ENCODE data around the gene RTP3. TPM values are rescaled to one million over a fixed set of nuclear protein-coding genes. Genes with fewer than 3 reads are reported as not detected.

Gene RTP3
- total and polyA plus RNA-seq, 2 donors (not counting 1 experiment from before 2014, with no cell fraction given), result not detected

- H3K9me3 Mint-ChIP-seq (ENCODE audit: insufficient read depth), result no peaks in the 10 kb centered on the region
- Histone ChIP-seq H3K36me3 (replicated peaks in 1 of 2; ENCODE audit: control extremely low read depth in 1 of 2, control insufficient read depth in 1 of 2, extremely low read depth in 1 of 2, insufficient read depth in 2 of 2, low read length in 1 of 2) (no peaks in the 10 kb centered on the region), H3K9me3 (ENCODE audit: control extremely low read depth in 1 of 3, control insufficient read depth in 2 of 3, insufficient read depth in 1 of 3, low read length in 2 of 3) (no peaks in the 10 kb centered on the region), H3K79me2 (ENCODE audit: control insufficient read depth, insufficient read depth, low read length) (no peaks in the 10 kb centered on the region), H3K4me3 (ENCODE audit: control extremely low read depth in 1 of 5, extremely low read depth in 1 of 5, insufficient read depth in 1 of 5, low read depth in 2 of 5, low read length in 4 of 5) (no peak overlapping the region), H3K27ac (ENCODE audit: low read length in 2 of 2) (no peak overlapping the region), H3K9ac (ENCODE audit: low read length) (no peak overlapping the region), H3K4me1 (ENCODE audit: control insufficient read depth in 2 of 2, insufficient read depth in 2 of 2, low read length in 2 of 2) (no peaks in the 10 kb centered on the region), H4K20me1 (ENCODE audit: control insufficient read depth, insufficient read depth, low read length, poor library complexity, severe bottlenecking) (no peaks in the 10 kb centered on the region), H3K4me2 (replicated peaks; ENCODE audit: low read depth, low read length, poor library complexity, severe bottlenecking) (no peak overlapping the region), H2AFZ (ENCODE audit: insufficient read depth, low read depth, low read length, poor library complexity, severe bottlenecking) (no peak overlapping the region), H3K27me3 (replicated peaks in 1 of 4; ENCODE audit: control extremely low read depth in 1 of 4, control insufficient read depth in 3 of 4, insufficient read depth in 4 of 4, low read length in 3 of 4) (no peaks in the 10 kb centered on the region)
- no peak overlapping the region for H3K4me3 Mint-ChIP-seq
- intact Hi-C loops (cut with micrococcal nuclease), result no loop called here
- no peak for TF ChIP-seq EZH2 (IDR thresholded peaks at IDR 0.05; ENCODE audit: borderline replicate concordance, insufficient read depth, low read depth, low read length, poor library complexity, severe bottlenecking)
- no peak for TF ChIP-seq CTCF (IDR thresholded peaks at IDR 0.05)
- H3K27ac Mint-ChIP-seq, result no peak overlapping the region
- WGBS (ENCODE audit: insufficient coverage), result no CpG with 5 or more reads among the region's 7 CpGs
- DNase-seq (no peak), ATAC-seq (ENCODE audit: low read depth) (no peak)
- ChIA-PET CTCF (interaction anchor here (0.9 to 2.0 kb wide), 3 partner anchors 27 to 113 kb away, joined by 3 to 7 read pairs (median 3); no protein-coding TSS in a partner anchor), POLR2A (no interaction called here)
- no peaks in the 10 kb centered on the region for H3K4me1 Mint-ChIP-seq
- peaks cover 3% of the 10 kb centered on the region for H3K27me3 Mint-ChIP-seq
These were observed 19.4 kb downstream of the RTP3 start for GRCh38 chr3:46517016-46517783.

DNA sequence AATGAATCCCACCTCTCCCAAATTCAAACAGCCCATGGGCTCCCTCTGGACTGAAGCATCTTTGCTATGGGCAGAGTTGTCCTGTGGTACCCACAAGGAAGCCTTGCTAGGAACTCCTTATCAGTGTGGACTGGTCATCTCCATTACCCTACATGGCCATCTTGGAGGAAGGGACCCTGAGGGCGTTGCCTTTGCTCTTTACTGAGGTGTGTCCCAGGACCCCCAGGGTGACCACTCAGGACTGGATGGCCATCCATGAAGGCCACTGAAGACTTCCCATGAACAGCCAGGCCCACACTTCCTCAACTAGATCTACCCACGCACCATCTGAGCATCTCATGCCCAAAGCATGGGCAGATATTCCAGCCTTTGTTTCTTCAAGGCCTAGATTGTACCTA is 20.0 kb downstream of the RTP3 start:
- ChIA-PET CTCF (interaction anchor here (1.4 to 2.0 kb wide), 2 partner anchors 28 to 39 kb away, joined by 3 to 7 read pairs; no protein-coding TSS in a partner anchor), POLR2A (no interaction called here)
- 100% methylated on average over 2 of the region's 2 CpGs for WGBS (ENCODE audit: insufficient coverage)
- Histone ChIP-seq H3K9ac (ENCODE audit: low read length) (no peak overlapping the region), H3K27ac (ENCODE audit: low read length in 2 of 2) (no peak overlapping the region), H4K20me1 (ENCODE audit: control insufficient read depth, insufficient read depth, low read length, poor library complexity, severe bottlenecking) (no peaks in the 10 kb centered on the region), H3K4me2 (replicated peaks; ENCODE audit: low read depth, low read length, poor library complexity, severe bottlenecking) (no peak overlapping the region), H3K27me3 (replicated peaks in 1 of 4; ENCODE audit: control extremely low read depth in 1 of 4, control insufficient read depth in 3 of 4, insufficient read depth in 4 of 4, low read length in 3 of 4) (no peaks in the 10 kb centered on the region), H3K4me1 (ENCODE audit: control insufficient read depth in 2 of 2, insufficient read depth in 2 of 2, low read length in 2 of 2) (no peaks in the 10 kb centered on the region), H3K9me3 (ENCODE audit: control extremely low read depth in 1 of 3, control insufficient read depth in 2 of 3, insufficient read depth in 1 of 3, low read length in 2 of 3) (no peaks in the 10 kb centered on the region), H3K79me2 (ENCODE audit: control insufficient read depth, insufficient read depth, low read length) (no peaks in the 10 kb centered on the region), H2AFZ (ENCODE audit: insufficient read depth, low read depth, low read length, poor library complexity, severe bottlenecking) (no peak overlapping the region), H3K4me3 (ENCODE audit: control extremely low read depth in 1 of 5, extremely low read depth in 1 of 5, insufficient read depth in 1 of 5, low read depth in 2 of 5, low read length in 4 of 5) (no peak overlapping the region), H3K36me3 (replicated peaks in 1 of 2; ENCODE audit: control extremely low read depth in 1 of 2, control insufficient read depth in 1 of 2, extremely low read depth in 1 of 2, insufficient read depth in 2 of 2, low read length in 1 of 2) (no peaks in the 10 kb centered on the region)
- Mint-ChIP-seq H3K4me3 (no peak overlapping the region), H3K27ac (no peak overlapping the region), H3K4me1 (no peaks in the 10 kb centered on the region), H3K9me3 (ENCODE audit: insufficient read depth) (no peaks in the 10 kb centered on the region), H3K27me3 (no peaks in the 10 kb centered on the region)
- intact Hi-C loops (cut with micrococcal nuclease), result no loop called here
- no peak for DNase-seq
- ATAC-seq (ENCODE audit: low read depth), result no peak
- TF ChIP-seq EZH2 (IDR thresholded peaks at IDR 0.05; ENCODE audit: borderline replicate concordance, insufficient read depth, low read depth, low read length, poor library complexity, severe bottlenecking), result no peak
- TF ChIP-seq CTCF (IDR thresholded peaks at IDR 0.05), result no peak

All from B cell (primary cell).